ENCODE measurements around the gene GAPDH. TPM values are rescaled to one million over a fixed set of nuclear protein-coding genes. Genes with fewer than 3 reads are reported as not detected.
A peak's percentile ranks its signal among the peaks of the same experiment; 100 is the strongest.
"Not testable (repeated sequence)": the region's sequence is repeated elsewhere in the genome, so short reads cannot be mapped to it uniquely, and the experiment has no call there.

GAPDH gene
- 1,000 to 10,000 TPM; 1,190 to 2,139 (median 1,514) TPM for total RNA-seq

GRCh38 chr12:6533923-6534694 lies at the start of gene GAPDH:
TSS of gene GAPDH (plus strand) at chr12:6534517. CDS start at chr12:6534833, 316 bp downstream.
- WGBS, 2 donors = 0 to 1% methylated on average over 47 to 53 of the region's 62 CpGs
- intact Hi-C loops (cut with DNase I; ENCODE audit: low total_unique reads) = loop anchor here (10.0 kb wide), 1 partner anchor 199 kb away; no protein-coding TSS in a partner anchor
- peak; percentile 86 to 97 for DNase-seq (ENCODE audit: low spot score in 2 of 2)
- TF ChIP-seq POLR2A (IDR thresholded peaks at IDR 0.05) (peak in 1 of 2 donors; percentile 57), CTCF (IDR thresholded peaks at IDR 0.05) (no peak)
- peak within 1 kb of the TSS; percentile 86 for H3K4me3 ChIP-seq (ENCODE audit: low read depth, poor library complexity, severe bottlenecking)

GRCh38 chr12:6488240-6488639 lies 46.1 kb upstream of the GAPDH start:
- TF ChIP-seq CTCF (IDR thresholded peaks at IDR 0.05) = no peak
- TF ChIP-seq POLR2A (IDR thresholded peaks at IDR 0.05) = no peak
- no peak overlapping the region for H3K4me3 ChIP-seq (ENCODE audit: low read depth, poor library complexity, severe bottlenecking)
- intact Hi-C loops (cut with DNase I; ENCODE audit: low total_unique reads) = no loop called here
- peak in 1 of 2 donors; percentile 57 for DNase-seq (ENCODE audit: low spot score in 2 of 2)
- 66 to 77% methylated on average over 1 of the region's 1 CpG for WGBS, 2 donors

GRCh38 chr12:6489449-6489848 lies 44.9 kb upstream of the GAPDH start:
- no peak overlapping the region for H3K4me3 ChIP-seq (ENCODE audit: low read depth, poor library complexity, severe bottlenecking)
- intact Hi-C loops (cut with DNase I; ENCODE audit: low total_unique reads) = no loop called here
- DNase-seq (ENCODE audit: low spot score in 2 of 2) = no peak
- TF ChIP-seq CTCF (IDR thresholded peaks at IDR 0.05) = no peak
- no peak for TF ChIP-seq POLR2A (IDR thresholded peaks at IDR 0.05)
- WGBS, 2 donors = 60 to 67% methylated on average over 4 of the region's 4 CpGs

GRCh38 chr12:6490673-6491072 lies 43.6 kb upstream of the GAPDH start:
- WGBS, 2 donors = 96 to 100% methylated on average over 1 of the region's 1 CpG
- intact Hi-C loops (cut with DNase I; ENCODE audit: low total_unique reads); DNase-seq (ENCODE audit: low spot score in 2 of 2): not testable (repeated sequence)

GRCh38 chr12:6492838-6493496 lies 41.4 kb upstream of the GAPDH start, which contains the start of gene MRPL51:
TSS of gene MRPL51 (minus strand) at chr12:6493262. CDS start at chr12:6493136, 126 bp downstream.
- peak; percentile 96 to 99 for DNase-seq (ENCODE audit: low spot score in 2 of 2)
- WGBS, 2 donors = 1% methylated on average over 39 of the region's 39 CpGs
- intact Hi-C loops (cut with DNase I; ENCODE audit: low total_unique reads) = no loop called here
- no peak for TF ChIP-seq CTCF (IDR thresholded peaks at IDR 0.05)
- TF ChIP-seq POLR2A (IDR thresholded peaks at IDR 0.05) = peak in 1 of 2 donors; percentile 59
- H3K4me3 ChIP-seq (ENCODE audit: low read depth, poor library complexity, severe bottlenecking) = peak within 1 kb of the TSS; percentile 67

More at GRCh38 chr12:6490673-6491072, 43.6 kb upstream of the GAPDH start:
- not testable (repeated sequence) for H3K4me3 ChIP-seq (ENCODE audit: low read depth, poor library complexity, severe bottlenecking)

Data from lower leg skin (tissue), 4 donors.